PC-3 (cell line): Measurements from ENCODE around the gene TARP.
"Not testable (repeated sequence)": the region's sequence is repeated elsewhere in the genome, so short reads cannot be mapped to it uniquely, and the experiment has no call there.

Source experiments
- CTCF ChIP-seq: fragments of 300-600 bp; sonication (generic); conservative IDR thresholded peaks from 2 replicates; pipeline ENCODE4 v1.5.1; 2017; ENCODE audit warnings: antibody characterized with exemption, low read depth, mild to moderate bottlenecking, low read length
- EZH2 ChIP-seq: fragments of 300-600 bp; sonication (generic); IDR thresholded peaks from one replicate; pipeline ENCODE4 v1.6.1; 2017; ENCODE audit warnings: antibody characterized with exemption, mild to moderate bottlenecking, low read length; ENCODE audit not compliant: unreplicated experiment
- EZH2phosphoT487 ChIP-seq: fragments of 300-600 bp; sonication (generic); IDR thresholded peaks from 2 replicates; pipeline ENCODE4 v1.6.1; 2018; ENCODE audit warnings: mild to moderate bottlenecking, antibody characterized with exemption, low read length, borderline replicate concordance

- not testable (repeated sequence) for TF ChIP-seq EZH2, CTCF, EZH2phosphoT487
Measured at GRCh38 chr7:38269704-38270346, 3.6 kb downstream of the TARP start.
